NAMALWA (cell line): ENCODE measurements around the gene NRXN3.

Experiments used
- DNase-seq: peaks from one replicate; pipeline ENCODE4 v3.0.0-alpha.2; 2015; ENCODE audit warnings: low spot score

The NRXN3 gene

GRCh38 chr14:78173346-78174035 lies 3.3 kb downstream of the NRXN3 start:
- no peak for DNase-seq

- DNase-seq = no peak
Observed at GRCh38 chr14:78175412-78175811, 5.2 kb downstream of the NRXN3 start.

- no peak for DNase-seq
Observed at GRCh38 chr14:78178071-78178470, 7.9 kb downstream of the NRXN3 start.

- DNase-seq = no peak
Observed at GRCh38 chr14:78178971-78179370, 8.8 kb downstream of the NRXN3 start.

- no peak for DNase-seq
Observed at GRCh38 chr14:78181270-78181669, 11.1 kb downstream of the NRXN3 start.

GRCh38 chr14:78182722-78183121 lies 12.5 kb downstream of the NRXN3 start:
- no peak for DNase-seq

- no peak for DNase-seq
Observed at GRCh38 chr14:78184157-78184556, 14.0 kb downstream of the NRXN3 start.

- no peak for DNase-seq
Observed at GRCh38 chr14:78186277-78186676, 16.1 kb downstream of the NRXN3 start.

GRCh38 chr14:78188882-78189281 lies 18.7 kb downstream of the NRXN3 start:
- DNase-seq = no peak

GRCh38 chr14:78195431-78195830 lies 25.3 kb downstream of the NRXN3 start:
- no peak for DNase-seq

GRCh38 chr14:78196323-78196722 lies 26.1 kb downstream of the NRXN3 start:
- DNase-seq = no peak

- DNase-seq = no peak
Observed at GRCh38 chr14:78197051-78197450, 26.9 kb downstream of the NRXN3 start.

GRCh38 chr14:78202163-78202562 lies 32.0 kb downstream of the NRXN3 start:
- DNase-seq = no peak

- DNase-seq = no peak
Observed at GRCh38 chr14:78202976-78203375, 32.8 kb downstream of the NRXN3 start.

GRCh38 chr14:78207414-78207813 lies 37.2 kb downstream of the NRXN3 start:
- DNase-seq = no peak

GRCh38 chr14:78220273-78220672 lies 50.1 kb downstream of the NRXN3 start:
- no peak for DNase-seq

- no peak for DNase-seq
Observed at GRCh38 chr14:78222746-78223145, 52.6 kb downstream of the NRXN3 start.

- DNase-seq = no peak
Observed at GRCh38 chr14:78227248-78228077, 57.3 kb downstream of the NRXN3 start.

GRCh38 chr14:78228702-78229327 lies 58.6 kb downstream of the NRXN3 start:
- DNase-seq = no peak

- DNase-seq = no peak
Observed at GRCh38 chr14:78232231-78233000, 62.2 kb downstream of the NRXN3 start.

- DNase-seq = no peak
Observed at GRCh38 chr14:78238141-78238540, 68.0 kb downstream of the NRXN3 start.

GRCh38 chr14:78240567-78240966 lies 70.4 kb downstream of the NRXN3 start:
- DNase-seq = no peak
